ENCODE data around the gene MAPRE3.

The MAPRE3 gene

GRCh38 chr2:27021253-27022049, 51.0 kb downstream of the MAPRE3 start:
- TF ChIP-seq, protein P1, sequence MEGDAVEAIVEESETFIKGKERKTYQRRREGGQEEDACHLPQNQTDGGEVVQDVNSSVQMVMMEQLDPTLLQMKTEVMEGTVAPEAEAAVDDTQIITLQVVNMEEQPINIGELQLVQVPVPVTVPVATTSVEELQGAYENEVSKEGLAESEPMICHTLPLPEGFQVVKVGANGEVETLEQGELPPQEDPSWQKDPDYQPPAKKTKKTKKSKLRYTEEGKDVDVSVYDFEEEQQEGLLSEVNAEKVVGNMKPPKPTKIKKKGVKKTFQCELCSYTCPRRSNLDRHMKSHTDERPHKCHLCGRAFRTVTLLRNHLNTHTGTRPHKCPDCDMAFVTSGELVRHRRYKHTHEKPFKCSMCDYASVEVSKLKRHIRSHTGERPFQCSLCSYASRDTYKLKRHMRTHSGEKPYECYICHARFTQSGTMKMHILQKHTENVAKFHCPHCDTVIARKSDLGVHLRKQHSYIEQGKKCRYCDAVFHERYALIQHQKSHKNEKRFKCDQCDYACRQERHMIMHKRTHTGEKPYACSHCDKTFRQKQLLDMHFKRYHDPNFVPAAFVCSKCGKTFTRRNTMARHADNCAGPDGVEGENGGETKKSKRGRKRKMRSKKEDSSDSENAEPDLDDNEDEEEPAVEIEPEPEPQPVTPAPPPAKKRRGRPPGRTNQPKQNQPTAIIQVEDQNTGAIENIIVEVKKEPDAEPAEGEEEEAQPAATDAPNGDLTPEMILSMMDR (IDR thresholded peaks at IDR 0.05; ENCODE audit: low read depth, low read length): no peak
- no peak overlapping the region for H3K4me3 ChIP-seq (ENCODE audit: low read depth, low read length)

DNA sequence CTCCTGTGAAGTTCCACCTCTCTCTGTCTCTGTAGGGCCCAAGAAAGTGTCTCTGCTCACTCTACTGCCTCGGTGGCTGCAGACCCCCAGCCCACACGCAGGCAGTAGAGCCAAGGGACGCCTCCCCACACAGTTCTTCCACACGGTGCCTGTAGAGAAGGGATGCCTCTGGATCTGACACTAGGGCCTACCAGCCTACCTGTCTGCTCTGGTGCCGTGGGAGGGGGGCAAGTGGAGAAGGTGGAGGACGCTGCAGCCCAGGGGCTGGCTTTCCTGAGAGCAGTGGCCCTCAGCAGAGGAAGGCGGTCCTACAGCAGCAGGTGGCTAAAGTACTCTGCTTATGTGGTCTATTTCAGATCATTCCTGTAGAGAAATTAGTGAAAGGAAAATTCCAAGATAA, 53.3 kb downstream of the MAPRE3 start:
- H3K4me3 ChIP-seq (ENCODE audit: low read depth, low read length): no peak overlapping the region
- TF ChIP-seq, protein P1 (IDR thresholded peaks at IDR 0.05; ENCODE audit: low read depth, low read length): no peak

GRCh38 chr2:27024188-27024587, 53.8 kb downstream of the MAPRE3 start:
- H3K4me3 ChIP-seq (ENCODE audit: low read depth, low read length): no peak overlapping the region
- TF ChIP-seq, protein P1 (IDR thresholded peaks at IDR 0.05; ENCODE audit: low read depth, low read length): no peak

- no peak overlapping the region for H3K4me3 ChIP-seq (ENCODE audit: low read depth, low read length)
- TF ChIP-seq, protein P1 (IDR thresholded peaks at IDR 0.05; ENCODE audit: low read depth, low read length): no peak
Observed at GRCh38 chr2:27024812-27025211, 54.4 kb downstream of the MAPRE3 start.

DNA sequence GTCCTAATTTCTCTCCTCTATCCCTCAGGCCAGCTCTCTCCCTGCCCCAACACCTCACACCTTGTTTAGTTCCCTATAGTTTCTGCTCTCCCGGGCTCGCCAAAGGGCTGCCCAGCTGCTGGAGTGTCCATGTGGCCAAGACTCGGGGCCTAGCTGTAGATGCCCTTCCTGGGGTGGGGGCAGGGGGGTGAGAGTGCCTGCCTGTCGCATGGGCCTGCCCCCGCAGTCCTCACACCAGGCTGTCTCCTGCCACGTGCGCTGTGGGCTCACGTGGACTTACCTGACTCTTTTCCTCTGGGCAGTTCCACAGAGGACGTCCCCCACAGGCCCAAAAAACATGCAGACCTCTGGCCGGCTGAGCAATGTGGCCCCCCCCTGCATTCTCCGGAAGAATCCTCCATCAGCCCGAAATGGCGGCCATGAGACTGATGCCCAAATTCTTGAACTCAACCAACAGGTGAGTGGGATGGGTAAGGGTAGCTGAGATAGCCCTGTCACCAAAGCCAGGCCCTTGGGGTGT, 54.9 kb downstream of the MAPRE3 start:
- no peak overlapping the region for H3K4me3 ChIP-seq (ENCODE audit: low read depth, low read length)
- TF ChIP-seq, protein P1 (IDR thresholded peaks at IDR 0.05; ENCODE audit: low read depth, low read length): no peak

GRCh38 chr2:27025861-27026851, 55.7 kb downstream of the MAPRE3 start:
- H3K4me3 ChIP-seq (ENCODE audit: low read depth, low read length): no peak overlapping the region
- TF ChIP-seq, protein P1 (IDR thresholded peaks at IDR 0.05; ENCODE audit: low read depth, low read length): no peak

Measured in WI38 (cell line).